HG02943 (cell line): ENCODE results near the gene CTXN1.

Source experiments
- ATAC-seq: cut with Tn5 transposase; IDR thresholded peaks from one replicate; pipeline ENCODE4 v1.9.1; 2021; ENCODE audit warnings: mild to moderate bottlenecking, low read depth, moderate library complexity; ENCODE audit not compliant: unreplicated experiment

Gene CTXN1

GRCh38 chr19:7915250-7916102 lies 10.5 kb downstream of the CTXN1 start:
- no peak for ATAC-seq

GRCh38 chr19:7914598-7915045 lies 11.3 kb downstream of the CTXN1 start, which contains the start of gene TGFBR3L:
Gene TGFBR3L, plus strand, starts transcription at chr19:7914830.
- no peak for ATAC-seq

- ATAC-seq = no peak
Observed at GRCh38 chr19:7914099-7914498, 11.8 kb downstream of the CTXN1 start.

- no peak for ATAC-seq
Observed at GRCh38 chr19:7913652-7914051, 12.3 kb downstream of the CTXN1 start.

- ATAC-seq = no peak
Observed at GRCh38 chr19:7912697-7913564, 13.0 kb downstream of the CTXN1 start.

- no peak for ATAC-seq
Observed at GRCh38 chr19:7912144-7912696, 13.7 kb downstream of the CTXN1 start.

GRCh38 chr19:7911508-7912143 lies 14.3 kb downstream of the CTXN1 start:
- no peak for ATAC-seq

- ATAC-seq = no peak
Observed at GRCh38 chr19:7910321-7911161, 15.4 kb downstream of the CTXN1 start.

- no peak for ATAC-seq
Observed at GRCh38 chr19:7909471-7910067, 16.4 kb downstream of the CTXN1 start.

- no peak for ATAC-seq
Observed at GRCh38 chr19:7908742-7909461, 17.0 kb downstream of the CTXN1 start.

GRCh38 chr19:7908078-7908699 lies 17.7 kb downstream of the CTXN1 start:
- ATAC-seq = no peak

GRCh38 chr19:7907544-7907943 lies 18.4 kb downstream of the CTXN1 start:
- ATAC-seq = no peak

GRCh38 chr19:7907122-7907521 lies 18.8 kb downstream of the CTXN1 start:
- no peak for ATAC-seq

GRCh38 chr19:7905859-7906258 lies 20.1 kb downstream of the CTXN1 start:
- ATAC-seq = no peak

- no peak for ATAC-seq
Observed at GRCh38 chr19:7905268-7905667, 20.7 kb downstream of the CTXN1 start.

GRCh38 chr19:7904074-7905020 lies 21.6 kb downstream of the CTXN1 start:
- peak; percentile 28 for ATAC-seq
